HG03039 (cell line): ENCODE data around the gene PPP2R5E.
"Not testable (repeated sequence)": the region's sequence is repeated elsewhere in the genome, so short reads cannot be mapped to it uniquely, and the experiment has no call there.

Experiments used
- ATAC-seq: cut with Tn5 transposase; IDR thresholded peaks from one replicate; pipeline ENCODE4 v1.9.1; 2021; ENCODE audit warnings: mild to moderate bottlenecking, moderate library complexity; ENCODE audit not compliant: unreplicated experiment

The PPP2R5E gene

DNA sequence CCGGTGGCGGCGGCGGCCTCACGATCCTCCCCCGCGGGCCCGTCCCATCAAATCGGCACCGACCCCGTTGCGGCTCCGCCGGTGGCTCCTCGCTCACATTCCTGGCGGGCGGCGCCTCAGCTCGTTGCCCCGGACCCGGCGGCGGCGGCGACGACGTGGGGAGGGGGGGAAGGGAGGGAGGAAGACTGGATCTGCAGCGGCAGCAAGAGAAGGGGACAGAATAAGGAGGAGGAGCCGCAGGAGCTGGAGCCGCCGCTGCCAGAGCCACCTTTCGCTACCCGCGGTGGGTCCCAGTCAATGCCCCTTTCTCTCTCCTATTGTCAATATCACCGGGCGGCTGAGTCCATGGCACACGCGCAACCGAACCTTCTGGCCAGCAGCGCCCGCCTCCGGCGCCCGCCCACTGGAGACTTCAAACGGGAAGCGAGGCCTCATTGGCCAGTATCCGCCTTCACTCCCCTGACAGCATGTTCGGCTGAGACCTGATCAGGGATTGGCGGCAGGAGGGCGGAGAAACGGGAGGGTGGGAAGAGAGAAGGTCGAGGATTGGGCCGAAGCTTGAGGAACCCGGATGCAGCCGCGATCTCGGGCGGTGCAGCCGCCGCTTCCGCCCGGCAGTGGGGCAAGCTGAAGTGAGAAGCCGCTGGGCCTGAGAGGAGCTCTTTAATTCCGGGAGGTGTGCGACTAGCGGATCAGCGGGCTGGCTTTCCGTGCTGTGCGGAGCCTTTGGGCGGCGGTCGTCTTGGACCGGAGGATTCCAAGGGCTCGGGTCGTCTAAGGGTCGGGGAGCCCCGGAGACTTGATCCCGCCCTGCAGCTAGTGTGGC, at the start of gene PPP2R5E:
TSS of gene PPP2R5E (minus strand) at position 378 of the 826 bp plus-strand sequence. CDS start 3,692 bp downstream, outside the sequence.
- peak; percentile 96 for ATAC-seq

DNA sequence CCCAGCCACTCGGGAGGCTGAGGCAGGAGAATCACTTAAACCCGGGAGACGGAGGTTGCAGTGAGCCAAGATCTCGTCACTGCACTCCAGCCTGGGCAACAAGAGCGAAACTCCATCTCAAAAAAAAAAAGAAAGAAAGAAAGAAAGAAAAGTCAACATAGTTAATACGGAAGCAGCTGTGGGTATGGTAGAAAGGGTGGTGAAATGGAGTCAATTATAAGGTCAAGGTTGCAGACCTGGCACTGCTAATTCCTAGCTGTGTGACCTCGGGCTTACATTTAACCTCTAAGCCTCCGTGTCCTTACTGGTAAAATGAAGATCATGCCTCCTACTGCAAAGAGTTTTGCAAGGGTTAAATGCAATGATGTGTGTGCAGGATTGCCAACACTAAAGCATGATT, 39.9 kb upstream of the PPP2R5E start:
- not testable (repeated sequence) for ATAC-seq

DNA sequence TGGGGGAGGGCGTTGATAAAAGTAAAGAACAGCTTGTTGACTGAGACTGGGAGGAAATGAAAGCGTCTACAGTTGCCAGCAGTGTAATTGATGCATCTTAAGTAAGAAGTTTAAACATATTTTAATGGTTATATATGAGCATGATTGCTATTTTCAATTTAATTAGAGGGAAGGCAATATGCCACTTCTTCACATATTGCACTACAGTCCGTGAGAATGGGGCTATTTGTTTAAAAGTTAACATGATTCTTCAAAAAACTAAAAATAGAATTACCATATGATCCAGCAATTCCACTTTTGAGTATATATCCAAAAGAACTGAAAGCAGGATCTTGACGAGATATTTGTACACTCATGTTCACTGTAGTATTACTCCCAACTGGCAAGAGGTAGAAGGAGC, 38.3 kb upstream of the PPP2R5E start:
- ATAC-seq, result no peak

DNA sequence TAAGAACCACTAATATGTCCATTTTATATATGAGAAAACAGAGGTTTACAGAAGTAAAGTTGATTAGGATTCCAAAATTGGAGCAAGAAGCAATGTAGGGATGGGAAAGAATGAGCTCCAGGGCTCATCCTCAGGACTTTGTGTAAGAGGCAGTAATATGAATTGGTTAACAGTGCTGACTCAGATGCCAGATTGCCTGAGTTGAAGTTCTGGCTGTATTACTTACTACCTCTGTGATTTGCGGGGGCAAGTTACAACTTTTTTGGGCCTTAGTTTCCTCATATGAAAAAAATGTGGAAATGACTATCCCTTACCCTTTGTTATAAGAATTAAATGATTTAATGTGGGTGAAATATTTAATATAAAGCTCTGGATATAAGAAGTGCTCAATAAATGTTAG, 35.1 kb upstream of the PPP2R5E start:
- ATAC-seq, result no peak

DNA sequence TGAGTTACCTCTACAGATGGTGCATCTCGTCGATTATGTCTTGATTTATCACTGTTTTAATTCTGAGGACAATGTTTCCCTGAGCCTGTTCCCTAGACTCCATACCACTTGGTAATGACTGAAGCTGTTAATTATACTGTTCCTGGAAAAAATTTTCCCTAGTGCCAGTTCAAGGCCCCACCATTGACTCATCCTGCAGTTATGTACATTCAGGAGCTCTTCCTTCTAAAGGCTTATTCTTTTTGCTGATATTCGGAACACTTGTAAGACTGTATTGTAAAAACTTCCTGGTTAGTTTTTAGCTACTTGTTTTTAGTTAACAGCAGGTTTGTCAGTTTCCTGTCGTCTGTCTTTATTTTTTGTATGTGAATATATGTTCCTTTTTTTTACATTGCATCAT, 30.4 kb upstream of the PPP2R5E start:
- ATAC-seq, result no peak

DNA sequence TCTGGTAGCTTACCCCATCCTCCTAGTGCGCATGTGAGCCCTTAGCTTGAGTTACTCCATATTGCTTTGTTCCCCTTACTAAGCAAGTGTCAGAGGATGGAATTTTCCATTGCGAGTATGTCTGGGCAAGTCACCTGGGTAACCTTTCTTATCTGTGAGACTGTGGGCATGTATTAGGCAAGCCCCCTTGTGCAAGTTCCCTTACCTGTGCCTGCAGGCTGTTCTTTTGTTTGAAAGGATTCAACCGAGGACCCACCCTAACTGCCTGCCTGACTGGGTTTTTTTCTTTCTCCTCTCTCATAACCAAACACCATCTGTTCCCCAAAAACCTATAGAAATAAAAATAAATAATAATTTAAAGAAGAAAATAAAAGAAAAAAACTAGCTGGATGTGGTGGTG, 22.3 kb upstream of the PPP2R5E start:
- no peak for ATAC-seq

DNA sequence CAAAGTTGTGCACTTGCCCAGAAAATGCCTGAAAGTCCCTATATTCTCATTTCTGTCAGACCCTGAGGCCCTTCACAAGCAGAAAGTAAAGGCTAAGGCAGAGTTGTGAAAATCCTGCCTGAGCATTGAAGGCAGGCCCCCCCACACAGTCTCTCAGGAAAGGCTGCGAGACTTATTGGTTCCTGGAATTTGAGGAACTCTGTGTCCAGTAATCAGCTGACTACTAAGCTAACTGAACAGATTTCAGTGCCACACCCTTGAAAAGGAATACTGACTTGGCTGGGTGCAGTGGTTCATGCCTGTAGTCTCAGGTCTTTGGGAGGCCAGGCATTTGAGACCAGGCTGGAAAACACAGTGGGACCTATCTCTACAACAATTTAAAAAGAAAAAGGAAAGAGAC, 21.1 kb upstream of the PPP2R5E start:
- no peak for ATAC-seq

DNA sequence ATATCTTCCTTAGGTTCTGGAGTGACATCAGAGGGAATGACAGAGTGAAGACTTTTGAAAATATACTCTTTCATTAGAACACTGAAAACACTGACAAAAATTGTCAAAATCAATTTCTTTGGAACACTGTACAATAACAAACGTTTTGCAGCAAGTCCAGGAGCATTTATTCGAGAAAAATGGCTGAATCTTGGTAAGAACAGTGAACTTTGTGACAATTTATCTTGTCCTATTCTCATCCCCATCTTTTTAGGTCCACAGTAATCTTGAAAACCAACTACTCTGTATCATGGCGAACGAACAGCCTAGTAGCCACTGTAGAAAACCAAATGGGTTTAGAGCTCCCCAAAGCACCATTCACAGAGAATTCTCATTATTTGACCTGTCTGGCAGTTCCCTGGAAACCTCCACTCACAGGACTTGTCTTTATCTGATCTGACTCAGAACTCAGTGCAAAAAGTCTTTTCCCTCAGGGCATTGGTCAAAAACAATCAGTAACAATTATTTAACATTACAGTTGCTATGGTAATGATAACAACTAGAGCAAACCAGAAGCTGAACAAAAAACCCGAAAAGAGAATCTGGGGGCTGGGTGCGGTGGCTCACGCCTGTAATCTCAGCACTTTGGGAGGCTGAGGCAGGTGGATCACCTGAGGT, 20.3 kb upstream of the PPP2R5E start:
- ATAC-seq, result no peak

DNA sequence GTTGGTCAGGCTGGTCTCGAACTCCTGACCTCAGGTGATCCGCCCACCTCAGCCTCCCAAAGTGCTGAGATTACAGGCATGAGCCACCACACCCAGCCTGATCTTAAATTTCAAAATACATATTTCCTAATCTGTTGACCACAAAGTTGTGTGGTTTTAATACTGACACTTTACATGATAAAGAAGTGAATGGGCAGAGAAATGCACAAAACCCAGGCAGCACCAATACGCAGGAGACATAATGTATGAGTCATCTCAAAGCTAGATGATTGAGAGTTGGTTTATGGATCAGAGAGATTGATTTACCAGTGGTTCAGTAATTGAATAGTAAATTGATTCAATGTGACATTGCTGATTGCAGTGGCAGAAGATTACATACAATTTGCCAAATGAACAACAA, 19.2 kb upstream of the PPP2R5E start:
- no peak for ATAC-seq

DNA sequence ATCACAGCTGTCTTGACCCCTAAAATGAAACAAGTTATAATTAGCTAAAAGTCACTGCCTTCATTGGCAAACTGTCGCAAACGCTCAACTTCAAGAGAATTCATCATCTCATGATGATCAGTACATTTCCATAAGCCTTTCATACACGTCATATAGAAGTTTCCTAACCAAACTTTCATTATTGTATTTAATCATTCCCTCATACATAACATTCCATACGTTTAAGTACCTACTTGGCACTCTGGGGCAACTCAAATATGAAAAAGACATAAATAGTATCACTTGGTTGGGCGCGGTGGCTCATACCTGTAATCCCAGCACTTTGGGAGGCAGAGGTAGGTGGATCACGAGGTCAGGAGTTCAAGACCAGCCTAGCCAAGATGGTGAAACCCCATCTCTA, 12.4 kb upstream of the PPP2R5E start:
- no peak for ATAC-seq

DNA sequence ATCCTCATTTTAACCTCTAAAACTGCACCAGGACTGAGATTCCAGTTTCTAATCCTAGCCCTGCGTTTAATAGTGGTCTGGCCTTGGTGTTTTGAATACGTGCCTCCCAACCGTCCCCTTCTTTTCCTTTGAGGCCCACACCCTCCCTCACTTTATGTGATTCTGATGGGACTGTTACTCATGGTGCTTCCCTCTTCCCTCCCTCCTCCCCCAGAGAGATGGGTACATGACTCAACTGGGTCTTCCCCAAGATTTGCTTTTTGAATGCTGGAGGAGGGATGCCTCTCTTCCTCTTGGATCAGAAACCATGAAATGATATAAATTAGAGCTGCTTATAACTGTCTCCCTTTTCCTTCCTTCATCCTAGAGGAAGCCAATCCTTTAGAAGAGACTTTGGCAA, 8.2 kb upstream of the PPP2R5E start:
- no peak for ATAC-seq

DNA sequence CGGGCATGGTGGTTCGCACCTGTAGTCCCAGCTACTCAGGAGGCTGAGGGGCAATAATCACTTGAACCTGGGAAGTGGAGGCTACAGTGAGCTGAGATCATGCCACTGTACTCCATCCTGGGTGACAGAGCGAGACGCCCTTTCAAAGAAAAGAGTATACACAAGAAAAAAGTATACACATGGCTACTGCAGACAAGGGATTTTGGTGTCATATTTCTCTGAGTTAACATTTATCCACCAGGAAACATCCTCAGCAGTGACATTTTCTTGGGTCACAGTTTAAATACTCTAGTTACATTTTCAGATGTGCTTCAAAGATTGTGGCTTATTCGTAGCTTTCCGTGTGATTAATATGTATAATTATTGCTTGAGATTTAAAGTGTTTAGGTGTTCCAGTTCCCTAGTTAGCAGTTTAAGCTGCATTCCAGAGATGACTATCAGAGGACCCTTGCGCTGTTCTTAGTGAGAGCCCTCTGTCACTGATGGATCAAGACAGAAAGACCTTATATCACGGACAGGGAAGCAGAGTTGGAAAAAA, 4.7 kb upstream of the PPP2R5E start:
- no peak for ATAC-seq

DNA sequence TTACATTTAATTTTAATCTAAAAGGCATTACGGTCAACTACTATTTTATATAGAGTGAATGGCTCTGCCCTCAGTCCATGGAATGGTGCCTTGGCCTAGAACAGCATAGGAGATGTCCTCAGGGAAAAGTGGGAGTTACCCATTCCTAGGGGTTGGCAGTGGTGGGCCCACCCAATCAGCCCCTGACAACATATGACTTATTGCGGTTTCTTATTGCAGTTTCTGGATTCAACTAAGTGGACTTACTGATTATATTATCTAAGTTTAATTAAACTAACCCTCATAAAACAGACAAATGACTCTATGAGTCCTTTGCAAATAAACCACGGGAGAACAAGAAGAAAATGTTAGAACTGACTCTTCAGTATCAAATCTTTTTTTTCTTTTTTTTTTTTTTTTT, 2.3 kb upstream of the PPP2R5E start:
- ATAC-seq, result no peak

DNA sequence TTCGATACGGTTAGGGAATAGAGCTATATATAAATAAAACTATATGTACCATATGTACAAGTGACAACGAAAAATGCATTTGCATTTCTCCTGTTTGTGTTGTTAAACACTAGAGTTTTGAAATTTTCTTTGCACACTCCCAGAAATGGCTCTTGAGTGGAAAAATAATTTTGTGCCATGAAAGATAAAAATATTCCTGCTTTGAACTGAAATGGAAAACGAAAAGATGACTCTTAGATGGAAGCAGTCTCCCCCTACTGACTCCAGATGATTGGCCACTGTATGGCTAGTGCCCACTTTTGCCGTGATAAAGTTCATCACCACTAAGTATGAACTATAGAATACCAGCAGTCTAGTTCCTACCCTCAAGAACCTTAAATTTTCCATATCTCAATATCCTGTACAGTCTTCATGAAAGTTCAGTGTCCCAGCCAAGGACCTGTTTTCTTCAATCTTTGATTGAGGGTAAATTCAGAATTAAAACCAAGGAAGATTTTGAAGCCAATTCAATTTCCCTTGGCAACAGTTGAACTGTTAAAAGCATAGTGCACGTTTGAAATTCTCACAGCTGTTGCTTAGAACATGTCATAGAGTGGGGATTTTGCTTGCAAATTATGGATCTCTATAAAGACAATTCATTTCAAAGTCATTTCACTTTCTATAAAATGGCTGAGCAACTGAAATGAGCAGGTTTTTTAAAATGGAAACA, 1.6 kb upstream of the PPP2R5E start:
- no peak for ATAC-seq

DNA sequence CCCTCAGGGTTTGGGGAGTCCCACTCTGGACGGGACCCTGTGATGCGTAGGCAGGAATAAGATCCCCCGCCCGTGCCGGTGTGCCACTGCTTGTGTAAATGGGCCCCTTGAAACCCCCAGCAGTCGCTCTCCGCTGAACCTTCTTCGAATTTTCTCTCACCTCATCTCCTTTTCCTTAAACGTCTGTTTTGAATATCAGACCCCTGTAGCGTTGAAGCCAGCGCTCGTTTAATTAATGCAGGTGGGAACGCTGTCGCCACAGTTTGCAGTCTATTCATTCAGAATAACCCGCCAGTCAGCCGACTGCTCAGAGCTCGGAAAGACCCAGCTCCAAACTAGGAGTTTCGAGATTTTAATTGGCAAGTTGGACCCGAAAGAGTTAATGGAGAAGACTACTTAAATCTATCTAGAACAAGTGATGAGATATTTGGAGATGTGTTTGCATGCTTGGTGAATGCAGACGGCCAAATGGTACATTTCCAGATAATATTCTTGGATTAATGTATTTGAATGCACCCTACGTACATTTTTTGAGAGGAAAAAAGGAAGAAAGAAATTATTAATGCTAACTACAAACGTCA, 739 bp upstream of the PPP2R5E start:
- peak; percentile 13 for ATAC-seq

DNA sequence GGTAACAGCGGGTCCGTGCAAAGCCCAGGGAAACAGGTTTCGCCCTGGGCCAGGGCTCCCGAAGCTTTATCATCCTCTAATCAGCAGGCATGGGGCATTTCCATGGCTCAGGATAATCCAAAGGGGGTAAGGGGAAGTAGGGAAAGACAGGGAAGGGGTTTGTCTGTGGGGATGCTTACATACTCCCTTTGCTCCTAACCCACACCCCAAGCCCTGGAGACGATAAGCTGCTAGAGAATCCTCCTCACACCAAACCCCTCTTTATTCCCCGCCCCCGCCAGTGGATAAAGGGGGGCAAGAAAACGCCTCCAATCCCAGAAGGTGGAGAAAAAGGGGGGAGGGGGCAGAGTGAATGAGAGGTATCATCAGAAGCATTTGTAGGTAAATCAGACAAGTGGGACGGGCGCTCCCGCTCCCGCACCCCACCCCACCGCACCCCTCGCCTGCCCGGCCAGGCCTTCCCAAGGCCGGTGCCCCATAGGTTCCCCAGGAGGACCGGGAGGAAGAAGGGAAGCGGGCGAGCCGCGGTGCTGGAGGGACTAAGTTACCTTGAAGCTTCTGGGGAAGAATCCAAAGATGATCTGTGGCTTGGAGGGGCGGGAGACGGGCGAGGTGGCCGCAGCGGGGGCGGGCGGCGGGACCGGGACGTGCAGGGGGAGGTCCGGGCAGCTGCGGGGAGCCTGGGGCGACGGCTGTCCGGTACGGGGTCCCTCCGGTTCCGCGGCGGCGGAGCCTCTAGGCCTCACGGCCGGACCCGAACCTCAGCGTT, 762 bp downstream of the PPP2R5E start:
- ATAC-seq, result peak; percentile 9

DNA sequence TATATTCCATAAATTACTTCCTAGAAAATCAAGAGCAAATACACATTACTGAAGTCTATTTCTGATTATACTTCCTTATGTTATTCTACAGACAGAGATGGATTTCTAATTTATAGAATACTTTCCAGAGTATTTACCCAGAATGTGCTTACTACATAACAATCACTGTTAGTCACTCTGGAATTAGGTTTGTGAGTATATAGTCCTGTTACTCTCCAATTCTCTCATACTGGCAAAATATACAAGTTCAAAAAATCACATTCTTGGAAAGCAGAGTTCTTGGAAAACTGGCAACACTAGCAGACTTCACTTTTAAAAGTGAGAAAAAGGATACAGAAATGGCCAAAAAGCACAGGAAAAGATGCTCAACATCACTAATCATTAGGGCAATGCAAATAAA, 7.3 kb downstream of the PPP2R5E start:
- ATAC-seq, result no peak

DNA sequence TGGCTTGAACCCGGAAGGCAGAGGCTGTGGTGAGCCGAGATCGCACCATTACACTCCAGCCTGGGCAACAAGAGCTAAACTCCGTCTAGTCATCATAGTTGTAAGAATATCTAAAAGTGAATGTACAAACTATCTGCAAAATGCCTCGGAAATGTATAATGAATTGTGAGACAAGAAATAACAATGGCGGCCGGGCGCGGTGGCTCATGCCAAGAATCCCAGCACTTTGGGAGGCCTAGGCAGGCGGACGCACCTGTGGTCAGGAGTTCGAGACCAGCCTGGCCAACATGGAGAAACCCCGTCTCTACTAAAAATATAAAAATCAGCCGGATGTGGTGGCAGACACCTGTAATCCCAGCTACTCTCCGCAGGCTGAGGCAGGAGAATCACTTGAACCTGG, 9.7 kb downstream of the PPP2R5E start:
- no peak for ATAC-seq

DNA sequence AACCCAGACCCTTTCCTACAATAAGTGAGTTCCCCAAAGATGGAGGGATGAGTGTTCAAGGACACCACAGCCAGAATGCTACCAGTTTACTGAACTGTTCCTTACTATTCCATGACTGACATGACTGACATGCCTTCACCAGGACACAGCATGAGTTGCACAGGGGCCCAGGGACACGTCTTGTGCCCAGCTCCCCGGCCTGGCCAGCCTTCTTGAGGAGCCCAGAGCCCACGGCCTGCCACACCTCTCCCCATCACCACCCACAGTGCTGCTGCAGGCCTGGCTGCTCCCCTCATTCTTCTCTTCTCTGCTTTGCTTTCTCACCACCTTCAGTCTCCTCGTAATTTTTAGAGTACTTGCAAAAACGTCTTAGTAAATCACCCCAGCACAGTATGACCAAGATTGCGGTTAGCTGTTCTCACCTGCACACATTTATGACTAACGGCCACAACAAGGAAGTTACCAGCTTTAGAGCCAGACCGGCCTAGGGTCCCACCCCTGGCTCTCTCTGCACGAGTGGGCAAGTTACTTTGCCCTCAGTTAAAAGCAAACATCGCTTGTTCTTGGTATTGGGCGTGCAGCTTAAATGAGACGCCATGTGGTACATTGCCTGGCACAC, 18.5 kb downstream of the PPP2R5E start:
- ATAC-seq, result peak; percentile 80
